SK-N-DZ (cell line): ENCODE results near the gene TTLL5.
"Not testable (repeated sequence)": the region's sequence is repeated elsewhere in the genome, so short reads cannot be mapped to it uniquely, and the experiment has no call there.

Source experiments
- DNase-seq: peaks from one replicate; pipeline ENCODE4 v3.0.0-alpha.2; 2015; ENCODE audit warnings: low spot score

The TTLL5 gene

DNA sequence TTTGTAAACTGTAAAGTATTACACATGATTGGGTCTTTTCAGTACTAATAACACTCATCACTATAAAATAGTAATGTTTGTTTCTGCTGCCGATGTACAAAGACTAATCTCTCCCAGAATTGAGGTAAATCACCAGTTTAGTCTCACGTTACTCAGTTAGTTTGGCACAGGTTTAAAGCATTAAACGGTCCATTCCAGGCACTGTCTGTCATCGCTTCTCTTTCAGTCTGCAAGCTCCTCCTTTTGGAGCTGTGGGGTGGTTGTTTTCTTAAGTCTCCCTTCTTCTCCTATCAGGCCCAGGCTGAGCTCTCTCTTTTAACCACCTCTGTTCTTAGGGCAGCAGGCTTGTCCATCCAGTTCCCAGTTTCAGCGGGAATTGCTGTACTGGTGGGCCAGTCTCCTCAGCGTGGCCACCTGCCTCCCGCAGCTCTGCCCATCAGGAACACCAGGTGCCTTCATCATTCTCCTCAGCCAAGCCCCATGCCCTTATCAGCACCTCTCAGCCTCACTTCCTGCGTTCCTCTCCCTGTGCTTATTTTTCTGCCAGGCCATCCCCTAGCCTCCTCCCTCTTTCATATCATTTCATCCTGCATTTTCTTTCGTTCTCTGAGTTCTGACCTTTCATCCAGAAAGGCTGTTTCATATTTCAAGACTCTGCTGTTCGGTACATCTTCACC is 171.7 kb downstream of the TTLL5 start:
- DNase-seq: no peak

DNA sequence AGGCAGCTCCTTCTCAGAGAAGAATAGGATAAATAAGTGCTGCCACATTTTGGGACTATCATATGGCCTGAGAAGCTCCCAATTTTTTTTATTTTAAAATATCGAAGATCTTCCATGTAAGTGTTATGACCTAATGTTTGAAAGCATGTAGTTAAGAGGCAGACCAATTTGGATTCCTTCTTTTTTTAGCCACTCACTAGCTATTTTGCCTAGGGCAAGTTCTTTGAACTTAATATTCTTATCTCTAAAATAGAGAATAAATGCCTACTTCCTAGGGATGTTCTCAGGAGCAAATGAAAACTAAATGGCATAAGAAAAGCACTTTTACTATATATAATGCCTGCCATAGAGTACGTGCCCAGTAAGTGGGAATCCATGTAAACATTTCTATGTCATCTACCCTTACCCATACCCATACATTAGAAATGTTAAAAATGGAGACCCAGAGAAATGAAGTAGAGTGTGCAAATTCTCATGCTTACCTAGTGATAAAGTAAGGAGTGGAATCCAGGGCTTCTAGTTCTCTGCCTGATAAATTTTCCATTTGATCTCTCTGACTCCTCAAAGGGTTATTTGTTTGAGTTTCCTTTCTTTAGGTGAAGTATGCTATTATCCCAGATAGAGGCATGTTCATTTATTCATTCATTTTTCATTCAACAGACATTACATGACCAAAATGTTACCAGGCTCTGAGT is 172.4 kb downstream of the TTLL5 start:
- DNase-seq: no peak

DNA sequence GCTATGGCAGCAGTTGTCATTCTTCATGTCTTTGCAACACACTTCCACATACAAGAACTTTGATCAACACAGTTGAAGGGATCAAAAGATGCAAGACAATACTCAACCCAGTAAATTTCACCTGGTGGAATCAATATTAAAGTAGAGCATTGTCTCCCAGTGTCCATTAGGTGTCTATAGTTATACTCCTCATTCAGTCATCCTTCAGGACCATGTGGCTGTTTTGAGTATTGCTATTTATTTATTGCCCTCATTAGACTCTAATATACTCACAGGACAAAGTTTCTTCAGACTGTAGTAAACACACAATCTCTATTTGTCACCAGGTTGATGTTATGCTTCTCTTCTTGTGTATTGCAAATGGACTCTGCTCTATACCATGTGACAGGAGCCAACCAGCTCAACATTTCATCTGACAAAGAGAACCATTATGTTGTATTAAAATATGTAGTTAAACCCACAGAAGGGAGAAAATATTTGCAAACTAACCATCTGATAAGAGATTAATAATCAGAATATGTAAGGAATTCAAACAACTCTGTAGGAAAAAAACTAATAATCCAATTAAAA is 174.2 kb downstream of the TTLL5 start:
- no peak for DNase-seq

DNA sequence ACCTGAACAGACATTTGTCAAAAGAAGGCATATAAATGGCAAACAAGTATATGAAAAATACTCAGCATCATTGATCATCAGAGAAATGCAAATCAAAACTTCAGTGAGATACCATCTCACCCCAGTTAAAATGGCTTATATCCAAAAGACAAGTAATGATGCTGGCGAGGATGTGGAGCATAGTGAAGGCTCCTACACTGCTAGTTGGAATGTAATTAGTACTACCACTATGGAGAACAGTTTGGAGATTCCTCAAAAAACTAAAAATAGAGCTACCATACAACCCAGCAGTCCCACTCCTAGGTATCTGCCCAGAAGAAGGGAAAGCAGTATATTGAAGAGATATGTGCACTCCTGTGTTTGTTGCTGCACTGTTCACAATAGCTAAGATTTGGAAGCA is 174.7 kb downstream of the TTLL5 start:
- DNase-seq: no peak

DNA sequence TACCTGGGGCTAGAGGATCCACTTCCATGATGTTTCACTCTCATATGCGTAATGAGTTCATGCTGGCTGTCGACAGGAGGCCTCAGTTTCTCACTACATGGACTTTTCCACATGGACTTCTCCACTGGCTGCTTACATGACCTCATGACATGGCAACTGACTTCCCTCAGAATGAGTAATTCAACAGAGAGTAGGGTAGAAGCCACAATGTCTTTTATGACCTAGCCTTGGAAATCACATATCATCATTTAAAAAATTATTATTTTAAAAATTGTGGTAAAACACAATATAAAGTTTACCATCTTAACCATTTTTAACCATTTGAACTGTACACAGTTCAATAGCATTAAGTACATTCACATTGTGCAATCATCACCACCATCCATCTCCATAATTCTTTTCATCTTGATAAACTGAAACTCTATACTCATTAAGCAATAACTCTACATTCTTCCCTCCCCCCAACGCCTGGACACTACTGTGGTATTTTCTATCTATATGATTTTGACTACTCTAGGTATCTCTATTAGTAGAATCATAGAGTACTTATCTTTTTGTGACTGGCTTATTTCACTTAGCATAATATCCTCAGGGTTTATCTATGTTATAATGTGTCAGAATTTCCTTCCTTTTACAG is 176.2 kb downstream of the TTLL5 start:
- DNase-seq: no peak

DNA sequence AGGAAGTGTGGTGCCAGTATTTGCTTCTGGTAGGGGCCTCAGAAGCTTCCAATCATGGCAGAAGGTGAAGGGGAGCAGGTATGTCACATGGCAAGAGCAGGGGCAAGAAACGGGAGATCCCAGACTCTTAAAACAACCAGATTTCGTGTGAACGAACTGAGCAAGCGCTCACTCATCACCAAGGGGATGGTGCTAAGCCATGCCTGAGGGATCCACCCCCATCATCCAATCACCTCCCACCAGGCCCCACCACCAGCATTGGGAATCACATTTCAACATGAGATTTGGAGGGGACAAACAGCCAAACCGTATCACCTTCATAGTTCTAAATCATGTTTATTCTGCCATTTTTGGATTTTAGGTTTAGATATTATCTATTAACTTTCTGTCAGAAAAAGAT is 179.9 kb downstream of the TTLL5 start:
- DNase-seq: no peak

DNA sequence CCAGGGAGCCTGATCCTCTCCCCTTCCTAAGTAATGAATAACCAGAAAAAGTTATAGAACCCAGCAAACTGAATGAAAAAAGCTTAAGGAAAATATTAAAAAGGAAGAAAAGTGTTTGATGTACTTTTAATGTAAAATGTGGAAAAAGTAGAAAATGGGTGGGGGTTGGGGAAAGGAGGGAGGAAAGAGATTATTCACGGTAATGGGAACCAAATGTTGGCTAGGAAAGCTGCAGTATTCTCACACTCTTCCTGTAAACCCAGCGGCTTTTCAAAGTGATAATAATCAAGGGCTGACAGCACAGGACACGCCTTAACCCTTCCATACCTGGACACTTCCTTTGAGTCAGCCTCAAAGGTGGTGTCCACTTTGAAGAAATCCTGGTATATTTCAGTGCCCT is 181.5 kb downstream of the TTLL5 start:
- no peak for DNase-seq

DNA sequence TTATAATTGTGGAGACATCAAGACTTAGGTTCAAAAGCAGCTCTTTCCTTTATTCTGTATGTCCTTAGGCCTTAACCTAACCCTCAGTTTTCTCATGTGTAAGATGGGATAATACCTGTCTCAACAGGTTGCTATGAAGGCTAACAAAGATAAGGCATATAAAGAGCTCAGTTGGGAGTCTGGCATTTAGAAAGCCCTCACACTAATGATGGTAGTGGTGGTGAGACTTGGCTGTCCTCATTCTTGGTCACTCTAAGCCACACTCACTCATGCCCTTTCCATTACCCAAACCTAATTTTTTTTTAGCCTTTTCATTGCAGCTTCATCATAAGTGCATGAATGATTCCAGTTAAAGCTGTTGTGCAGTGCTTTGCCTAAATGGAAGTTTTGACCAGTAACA is 183.4 kb downstream of the TTLL5 start:
- no peak for DNase-seq

DNA sequence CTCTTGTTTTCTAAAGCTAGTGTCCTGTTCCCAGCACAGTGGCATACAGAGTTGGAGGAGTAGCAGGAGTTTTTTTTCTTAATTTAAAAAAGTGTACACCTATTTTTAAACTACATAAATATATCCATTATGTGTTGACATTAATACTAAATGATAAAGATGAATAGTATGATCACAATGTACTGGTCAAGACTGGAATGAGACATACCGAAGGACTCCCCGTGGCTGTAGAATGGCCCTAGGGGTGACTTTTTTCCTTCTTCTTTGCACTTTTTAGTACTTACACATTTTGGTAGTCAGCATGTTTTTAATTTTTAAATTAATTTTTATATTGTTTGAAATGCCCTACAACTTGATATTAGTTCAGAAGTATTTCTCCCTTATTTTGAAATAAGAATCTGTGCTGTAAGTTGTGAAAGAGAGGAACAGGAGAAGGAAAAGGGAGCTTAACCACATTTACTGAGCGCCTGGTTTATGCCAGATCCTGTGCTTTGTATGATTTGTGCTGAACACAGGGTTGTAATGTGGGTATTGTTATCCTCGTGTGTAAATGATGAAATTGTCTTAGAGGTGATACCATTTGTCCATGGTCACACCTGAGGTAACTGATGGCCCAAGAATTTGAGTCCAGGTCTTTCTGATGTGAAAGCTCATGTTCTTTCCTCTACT is 184.2 kb downstream of the TTLL5 start:
- DNase-seq: no peak

DNA sequence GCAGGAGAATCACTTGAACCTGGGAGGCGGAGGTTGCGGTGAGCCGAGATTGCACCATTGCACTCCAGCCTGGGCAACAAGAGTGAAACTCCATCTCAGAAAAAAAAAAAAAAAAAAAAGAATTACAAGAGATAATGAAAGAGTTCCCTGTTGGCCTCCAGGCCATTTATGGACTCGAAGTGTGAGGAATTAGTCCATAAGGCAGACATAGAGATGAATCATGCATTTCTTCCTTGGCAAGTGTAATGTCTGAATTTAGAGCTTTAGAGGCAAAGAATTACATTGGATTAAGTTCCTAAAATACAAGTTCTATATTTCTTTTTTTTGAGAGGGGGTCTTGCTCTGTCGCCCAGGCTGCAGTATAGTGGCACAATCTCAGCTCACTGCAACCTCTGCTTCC is 185.6 kb downstream of the TTLL5 start:
- DNase-seq: not testable (repeated sequence)

DNA sequence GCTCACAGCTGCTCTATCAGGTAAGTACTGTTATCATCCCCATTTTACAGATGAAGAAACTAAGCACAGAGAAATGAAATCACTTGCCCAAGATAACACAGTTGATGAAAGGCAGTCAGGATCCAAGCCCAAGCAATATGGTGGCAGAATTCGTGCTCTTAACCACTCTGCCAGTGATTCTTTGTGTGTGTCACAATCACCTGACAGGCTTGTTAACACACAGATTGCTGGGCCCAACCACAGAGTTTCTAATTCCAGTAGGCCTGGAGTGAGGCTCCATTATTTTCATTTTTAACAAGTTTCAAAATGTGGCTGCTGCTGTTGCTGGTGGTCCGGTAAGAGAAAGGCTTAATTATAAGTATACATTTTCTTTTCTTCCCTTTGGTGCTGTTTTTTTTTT is 186.5 kb downstream of the TTLL5 start:
- no peak for DNase-seq

DNA sequence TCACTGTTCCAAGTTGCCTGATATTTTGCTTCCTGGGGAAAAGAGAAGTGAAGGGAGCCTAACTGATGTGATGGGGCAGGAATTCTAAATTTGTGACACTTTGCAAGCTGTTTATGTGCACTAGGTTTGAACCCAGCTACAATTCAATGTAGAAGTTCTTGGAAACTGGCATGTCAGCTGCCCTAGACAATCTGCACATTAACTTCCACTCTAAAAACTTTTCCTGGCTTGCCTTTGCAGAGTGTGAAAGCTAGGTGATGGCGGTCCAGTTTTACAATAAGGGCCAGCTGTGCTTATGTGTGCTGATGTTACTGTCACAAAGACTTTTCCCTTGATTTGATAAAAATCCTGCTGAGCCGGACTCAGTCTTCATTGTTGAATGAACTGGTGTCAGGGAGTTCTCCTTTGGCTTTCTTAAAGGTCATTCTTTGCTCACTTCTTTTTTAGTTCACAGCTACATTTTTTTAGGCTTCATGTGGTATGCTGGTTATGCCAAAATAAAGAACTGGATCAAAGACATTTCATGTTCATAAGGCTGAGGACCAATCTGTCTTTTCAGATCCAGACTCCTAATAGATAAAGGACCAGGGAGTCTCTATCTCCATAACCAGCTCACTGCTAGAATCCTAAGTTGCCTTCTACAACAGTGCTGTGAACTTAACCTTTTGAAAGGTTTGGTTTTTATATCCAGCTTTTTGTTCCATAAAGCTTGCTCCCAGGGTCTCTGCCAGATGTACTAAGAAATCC is 187.3 kb downstream of the TTLL5 start:
- DNase-seq: no peak

DNA sequence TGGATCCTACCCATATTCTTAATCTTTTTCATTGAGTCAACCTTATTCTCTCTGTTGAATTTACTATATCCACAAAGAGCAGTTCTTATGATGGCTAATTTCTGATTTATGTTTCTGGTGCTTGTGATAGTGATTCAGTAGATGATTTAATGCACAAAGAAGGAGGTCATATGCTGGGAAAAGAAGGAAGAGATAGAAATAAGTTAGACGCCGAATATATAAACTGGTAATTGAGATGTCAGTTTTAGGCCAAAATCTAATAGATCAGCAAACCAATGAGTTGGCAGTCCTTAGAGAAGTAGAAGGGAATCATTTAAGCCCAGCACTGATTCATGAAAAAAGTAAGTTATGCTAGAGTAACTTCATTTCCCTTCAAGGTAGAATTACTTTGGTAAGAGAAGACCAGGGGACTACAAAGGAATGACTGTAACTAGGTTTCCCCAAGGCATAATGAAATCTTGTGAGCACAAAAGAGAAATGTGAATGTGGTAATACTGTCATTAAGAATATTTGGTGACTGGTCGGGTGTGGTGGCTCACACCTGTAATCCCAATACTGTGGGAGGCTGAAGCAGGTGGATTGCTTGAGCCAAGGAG is 188.4 kb downstream of the TTLL5 start:
- DNase-seq: no peak

DNA sequence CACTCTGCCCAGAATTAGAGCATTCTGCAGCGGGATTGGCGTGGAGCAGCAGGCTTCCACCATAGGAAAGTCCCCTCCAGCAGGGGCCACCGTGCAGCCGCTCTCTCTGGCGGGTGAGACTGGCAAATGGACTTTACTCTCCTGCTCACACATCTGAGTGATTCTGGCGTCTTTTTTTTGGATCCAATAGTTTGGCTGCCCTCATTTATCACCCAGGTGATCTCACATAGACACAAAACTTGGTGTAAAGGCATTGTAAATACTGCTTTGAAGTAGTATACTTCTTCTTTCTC is 190.5 kb downstream of the TTLL5 start:
- DNase-seq: no peak

DNA sequence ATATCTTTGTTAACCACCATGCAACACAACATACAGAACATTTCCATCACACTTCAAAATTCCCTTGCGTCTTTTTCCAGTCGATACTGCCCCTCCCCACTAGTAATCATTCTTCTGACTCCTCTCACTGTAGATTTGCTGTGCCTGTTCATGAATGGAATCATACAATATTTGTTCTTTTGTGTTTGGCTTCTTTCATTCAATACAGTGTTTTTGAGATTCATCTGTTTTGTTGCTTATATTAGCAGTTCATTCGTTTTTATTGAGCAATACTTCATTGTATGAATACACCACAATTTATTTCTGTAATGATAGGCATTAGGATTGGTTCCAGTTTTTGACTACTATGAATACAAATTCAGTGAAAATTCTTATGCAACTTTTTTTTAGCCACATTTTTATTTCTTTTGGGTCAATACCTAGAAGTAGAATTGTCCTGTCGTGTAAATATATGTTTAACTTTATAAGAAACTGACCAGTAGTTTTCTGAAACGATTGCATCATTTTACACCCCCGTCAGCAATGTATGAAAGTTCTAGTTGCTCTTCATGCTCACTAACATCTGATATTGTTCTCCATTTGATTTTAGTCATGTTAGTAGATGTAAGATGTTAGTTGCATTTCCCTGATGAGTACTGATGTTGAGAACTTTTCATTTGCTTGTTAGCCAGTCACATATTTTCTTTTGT is 193.2 kb downstream of the TTLL5 start:
- no peak for DNase-seq

DNA sequence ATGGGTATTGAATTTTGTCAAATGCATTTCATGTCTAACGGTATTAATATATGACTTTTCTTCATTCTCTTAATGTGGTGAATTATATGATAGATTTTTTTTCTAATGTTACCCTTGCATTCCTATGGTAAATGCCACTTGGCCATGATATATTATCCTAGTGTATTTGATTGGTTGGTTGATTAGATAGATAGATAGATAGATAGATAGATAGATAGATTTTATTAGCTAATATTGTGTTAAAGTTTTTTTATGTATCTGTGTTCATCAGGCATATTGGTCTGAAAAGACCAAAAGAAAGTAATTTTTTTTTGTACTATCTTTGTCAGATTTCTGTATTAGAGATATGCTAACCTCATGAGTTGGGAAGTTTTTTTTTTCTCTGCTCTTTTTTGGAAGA is 196.2 kb downstream of the TTLL5 start:
- DNase-seq: no peak

DNA sequence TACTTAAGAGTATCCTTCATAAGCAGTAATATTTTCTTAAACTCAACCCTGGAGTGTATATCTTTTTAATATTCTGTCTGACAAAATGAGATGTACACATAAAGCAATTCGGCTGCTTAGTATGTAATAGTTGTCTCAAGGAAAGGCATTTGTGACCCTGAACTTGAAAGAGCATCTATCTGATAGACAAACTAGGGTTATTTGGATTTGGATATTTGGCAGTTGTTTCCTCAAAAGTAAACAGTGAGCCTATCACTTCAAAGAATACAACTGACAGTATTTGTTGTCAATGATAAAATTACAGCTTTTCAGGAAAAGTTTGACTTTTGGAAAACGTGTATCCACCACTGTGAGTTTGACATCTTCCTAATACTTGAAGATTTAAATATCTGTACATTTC is 197.3 kb downstream of the TTLL5 start:
- DNase-seq: no peak

DNA sequence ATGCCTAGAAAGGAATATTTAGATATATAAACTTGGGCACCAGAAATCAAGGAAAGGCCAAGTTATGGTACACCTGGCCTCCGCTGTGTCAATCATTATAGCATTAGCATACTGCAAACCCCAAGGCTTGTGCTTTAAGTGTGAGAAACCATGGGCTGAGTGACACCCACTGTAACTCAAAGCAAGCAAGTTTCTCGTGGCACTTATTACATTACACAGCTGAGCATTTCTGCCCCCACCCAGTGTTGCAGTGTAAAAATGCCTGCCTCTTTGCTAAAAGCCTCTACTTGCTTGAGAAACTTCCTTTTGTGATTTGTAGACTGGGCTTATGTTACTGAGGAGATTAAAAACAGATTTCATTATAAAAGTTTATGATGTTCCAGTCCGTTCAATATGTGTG is 198.7 kb downstream of the TTLL5 start:
- DNase-seq: no peak

DNA sequence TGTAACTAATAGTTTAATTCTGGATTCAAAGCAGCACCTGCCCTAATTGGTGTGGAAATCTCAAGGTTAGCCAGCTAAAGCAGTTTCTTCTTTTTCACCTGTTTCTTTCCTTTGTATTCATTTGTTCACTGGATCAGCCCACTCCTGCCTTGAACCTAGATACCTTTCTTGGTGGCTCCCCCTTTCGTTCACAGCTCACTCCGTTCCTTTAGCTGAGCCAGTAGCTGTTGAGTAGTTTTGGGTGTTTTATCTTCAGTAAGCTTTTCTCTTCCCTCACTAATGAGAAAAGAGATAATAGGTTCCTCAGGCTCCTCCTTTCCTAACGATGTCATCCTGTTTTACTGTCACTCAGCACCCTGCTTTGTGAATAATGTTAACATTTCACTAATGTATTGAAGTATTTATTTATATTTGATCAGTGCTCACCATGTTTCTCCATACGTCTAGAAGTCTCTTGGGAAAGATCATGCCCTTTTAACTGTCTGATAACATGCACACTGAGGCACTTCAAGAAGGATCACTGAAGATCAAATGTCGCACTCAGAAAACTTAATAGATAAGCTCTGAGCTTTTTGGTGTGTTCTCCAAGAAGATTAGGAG is 199.6 kb downstream of the TTLL5 start:
- no peak for DNase-seq

DNA sequence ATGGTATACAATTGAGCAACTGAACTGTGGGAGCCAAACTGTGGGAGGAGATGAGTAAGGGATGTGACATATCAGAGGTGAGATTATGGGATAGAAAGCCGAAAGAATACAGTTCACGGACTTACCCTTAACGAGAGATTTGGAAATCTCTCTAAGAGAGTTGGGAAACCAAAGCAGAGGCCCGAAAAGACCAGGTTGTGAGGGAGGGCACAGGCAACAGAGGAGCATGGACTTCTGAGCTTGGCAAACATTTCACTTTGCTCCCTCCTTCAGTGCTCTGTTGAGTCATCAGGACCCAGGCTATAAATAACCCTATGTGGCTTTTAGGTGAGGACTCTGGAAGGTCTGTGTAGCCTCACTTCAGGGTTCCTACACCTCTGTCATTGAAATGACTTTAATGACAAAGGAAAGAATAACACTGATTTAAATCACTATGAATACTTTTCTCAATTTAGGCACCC is 200.1 kb downstream of the TTLL5 start:
- DNase-seq: no peak
